Stimulated activated CD4-positive, alpha-beta T cell treated with anti-CD3 and anti-CD28 coated beads, Interleukin-15, amount 100 ng/mL, for 24 hours (primary cell): ENCODE results near the gene ARFGAP3.
A peak's percentile ranks its signal among the peaks of the same experiment; 100 is the strongest.

Experiments used
- DNase-seq: peaks from one replicate; pipeline ENCODE4 v3.0.0-alpha.2; 2020

ARFGAP3 gene

DNA sequence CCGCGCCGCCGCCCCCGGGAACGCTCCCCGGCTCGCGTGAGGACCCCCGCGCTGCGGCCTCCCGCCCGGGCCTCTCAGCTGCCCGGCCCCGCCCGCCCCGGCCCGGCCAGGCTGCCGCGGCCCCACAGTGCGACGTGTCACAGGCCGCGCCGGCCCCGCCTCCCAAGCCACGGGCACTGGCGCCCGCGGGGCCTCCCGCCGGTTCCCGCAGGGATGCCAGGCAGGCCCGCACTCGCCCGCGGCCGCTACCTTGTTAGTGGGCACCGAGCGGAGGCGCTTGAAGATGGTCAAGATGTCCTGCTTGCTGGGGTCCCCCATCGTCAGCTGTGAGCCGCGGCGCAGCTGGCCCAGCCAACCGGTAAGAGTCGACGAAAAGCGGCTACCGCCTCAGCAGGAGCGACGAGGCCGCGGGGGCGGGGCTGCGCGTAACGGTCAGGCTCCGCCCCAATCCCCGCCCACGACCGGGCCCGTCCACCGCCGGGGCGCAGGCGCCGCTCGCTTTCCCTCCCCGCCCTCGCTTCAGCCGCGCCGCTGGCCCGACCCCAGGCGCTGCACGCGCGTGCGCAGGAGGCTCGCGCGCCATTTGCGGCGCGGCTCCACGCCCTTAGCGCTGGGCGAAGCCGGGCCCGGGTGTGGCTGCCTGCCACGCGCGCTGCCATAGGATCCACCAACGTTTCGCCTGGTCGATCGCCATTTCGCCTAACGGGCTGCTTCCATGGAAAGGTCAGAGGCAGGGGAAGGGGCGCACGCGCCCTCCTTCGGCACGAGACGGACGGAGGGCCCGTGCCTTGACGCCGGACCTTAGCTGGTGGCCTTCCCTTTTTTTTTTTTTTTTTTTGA lies at the start of gene ARFGAP3:
ARFGAP3 (minus strand) TSS at position 409 of the 840 bp plus-strand sequence; CDS start at position 318, 91 bp downstream.
- DNase-seq, result peak; percentile 95

DNA sequence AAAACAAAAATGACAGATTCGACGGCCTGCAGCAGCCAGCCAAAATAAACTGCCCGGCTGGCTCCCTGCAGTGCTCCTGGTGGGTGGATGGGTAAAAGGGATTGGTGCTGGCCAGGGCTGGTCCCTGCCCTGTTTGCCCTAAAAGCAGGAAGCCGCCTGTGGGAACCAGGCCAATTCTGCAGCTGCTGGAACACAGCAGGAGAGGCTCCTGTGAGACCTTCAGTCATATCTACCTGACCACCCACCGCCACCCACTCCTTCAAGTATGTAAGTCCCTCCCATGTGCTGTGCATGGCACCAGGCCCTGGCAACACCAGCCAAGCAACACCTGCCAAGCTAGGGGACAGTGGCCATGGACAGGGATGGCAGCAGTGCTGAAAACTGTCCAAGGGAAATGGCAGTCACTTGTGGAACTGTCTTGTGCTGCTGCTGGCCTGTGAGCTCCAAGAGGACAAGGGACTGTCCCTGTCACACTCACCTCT lies 48.7 kb upstream of the ARFGAP3 start:
- DNase-seq, result no peak

DNA sequence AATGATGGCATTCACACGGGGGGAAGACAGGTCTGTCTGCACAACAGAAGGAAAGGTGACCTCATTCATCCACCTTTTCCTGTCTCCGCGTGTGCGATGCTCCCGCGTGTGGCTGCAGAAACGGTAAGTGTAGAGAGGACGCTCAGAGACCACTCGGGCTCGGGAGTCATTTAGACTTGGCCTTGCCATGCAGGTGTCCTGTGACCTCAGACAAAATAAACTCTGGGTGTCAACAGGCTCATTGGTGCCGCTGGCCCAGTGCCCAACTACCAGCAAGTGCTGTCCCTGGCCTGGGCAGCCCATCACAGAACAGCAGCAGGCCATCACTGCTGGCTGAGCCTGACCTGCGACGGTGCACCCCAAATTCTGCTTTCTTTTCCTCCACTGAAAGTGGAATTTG lies 48.1 kb upstream of the ARFGAP3 start:
- no peak for DNase-seq

DNA sequence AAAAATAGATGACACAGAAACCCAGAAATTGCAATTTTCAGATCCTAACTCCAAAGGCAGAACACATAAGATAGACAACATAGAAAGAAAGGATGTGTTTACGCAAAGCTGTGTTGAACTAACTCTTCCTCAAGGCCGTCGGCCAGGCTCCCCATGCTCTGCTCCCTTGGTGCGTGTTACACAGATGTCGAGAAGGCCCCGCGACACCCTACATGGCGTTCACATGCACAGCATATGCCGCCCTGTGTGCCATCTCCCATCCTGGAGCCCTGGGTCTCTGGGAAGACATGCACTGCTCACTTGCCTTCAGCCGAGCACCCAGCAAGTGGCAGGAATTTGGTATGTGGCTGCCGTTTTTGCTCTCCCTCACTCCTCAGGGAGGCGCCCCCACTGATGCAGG lies 47.0 kb upstream of the ARFGAP3 start:
- DNase-seq, result no peak

- DNase-seq, result no peak
These were observed 45.9 kb upstream of the ARFGAP3 start for GRCh38 chr22:42902875-42903510.

DNA sequence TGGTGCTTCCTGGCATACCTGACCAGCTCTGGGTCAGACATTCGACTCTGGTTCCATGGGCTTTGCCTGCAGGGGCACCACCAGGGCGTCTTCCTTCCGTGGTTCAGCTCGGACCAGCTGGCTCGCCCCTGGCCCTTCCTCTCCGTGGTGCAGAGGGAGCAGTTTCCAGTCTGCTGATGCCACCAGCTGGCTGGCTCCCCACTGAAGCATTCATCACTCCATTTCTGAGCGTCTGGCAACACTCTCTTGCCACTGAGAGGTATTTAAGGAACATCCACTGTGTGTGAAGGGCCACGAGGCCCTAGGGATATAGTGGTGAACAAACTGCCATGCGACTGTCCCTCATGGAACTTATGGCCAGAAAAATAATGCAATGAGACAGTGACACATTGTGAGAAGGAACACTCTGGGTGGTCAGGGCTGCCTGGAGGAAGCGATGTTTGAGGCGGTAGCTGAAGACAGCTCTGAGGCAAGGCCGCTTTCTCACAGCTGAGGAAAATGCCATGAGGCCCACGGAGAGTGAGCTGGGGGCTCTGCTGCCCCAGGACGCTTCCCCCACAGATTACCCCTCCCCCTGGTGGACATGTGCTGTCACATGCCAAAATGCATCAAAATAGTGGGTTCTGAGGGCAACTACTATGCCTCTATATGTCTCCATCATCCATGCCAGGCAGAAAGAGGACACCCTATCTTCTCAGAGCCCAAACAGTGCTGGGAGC lies 44.9 kb upstream of the ARFGAP3 start:
- no peak for DNase-seq

DNA sequence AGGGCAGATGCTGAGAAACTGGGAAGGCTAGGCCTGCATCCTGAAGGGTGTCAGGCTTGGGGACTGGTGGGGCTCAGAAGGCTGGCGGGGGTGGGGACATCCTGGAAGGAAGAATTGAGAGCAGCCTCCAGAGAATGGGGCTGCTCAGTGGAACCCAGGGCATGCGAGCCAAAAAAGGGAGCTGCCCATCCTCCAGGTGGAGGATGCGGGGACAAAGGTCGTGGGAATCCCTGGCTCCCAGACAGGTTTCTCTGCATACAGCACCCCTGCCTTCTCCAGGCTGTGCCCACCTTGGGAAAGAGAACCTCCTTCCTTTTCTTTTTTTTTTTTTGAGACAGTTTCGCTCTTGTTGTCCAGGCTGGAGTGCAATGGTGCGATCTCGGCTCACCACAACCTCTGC lies 40.9 kb upstream of the ARFGAP3 start:
- no peak for DNase-seq

DNA sequence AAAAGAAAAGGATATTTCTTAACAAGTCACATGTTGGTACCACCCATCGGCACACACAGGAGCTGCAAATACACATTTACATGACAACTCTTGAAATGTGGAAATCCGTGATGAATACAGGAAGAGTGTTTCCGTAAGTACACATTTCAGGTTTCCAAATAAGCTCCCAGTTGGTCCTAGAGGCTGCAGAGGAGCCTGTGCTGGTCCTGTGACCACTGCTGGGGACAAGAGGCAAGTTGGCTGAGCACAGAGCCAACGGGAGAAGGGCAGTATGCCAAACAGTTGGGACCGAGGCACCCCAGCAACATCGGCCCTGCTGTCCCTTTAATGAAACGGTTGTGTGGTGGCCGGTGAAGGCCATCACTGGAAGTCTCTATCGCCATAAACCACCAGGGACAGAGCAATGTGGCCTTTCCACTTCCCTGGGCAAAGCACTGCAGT lies 38.5 kb upstream of the ARFGAP3 start:
- DNase-seq, result no peak

DNA sequence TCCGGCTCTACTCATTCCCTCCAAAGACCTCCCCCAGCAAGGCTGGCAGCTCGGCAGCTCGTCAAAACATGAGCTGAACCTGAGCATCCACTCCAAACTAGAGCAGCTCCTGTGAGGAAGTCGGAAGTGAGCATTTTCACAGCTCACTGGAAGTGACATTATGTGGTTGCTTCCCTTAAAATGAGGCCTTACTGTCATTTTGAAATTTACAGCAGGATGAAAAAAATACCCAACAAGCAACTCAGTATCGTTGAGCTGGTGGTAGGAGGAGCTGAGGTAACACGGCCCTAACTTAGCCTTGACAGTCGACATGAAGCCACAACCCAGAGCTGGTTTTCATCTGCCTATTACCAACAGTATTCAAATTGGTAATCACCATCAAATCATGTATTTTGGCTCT lies 38.0 kb upstream of the ARFGAP3 start:
- peak; percentile 26 for DNase-seq

DNA sequence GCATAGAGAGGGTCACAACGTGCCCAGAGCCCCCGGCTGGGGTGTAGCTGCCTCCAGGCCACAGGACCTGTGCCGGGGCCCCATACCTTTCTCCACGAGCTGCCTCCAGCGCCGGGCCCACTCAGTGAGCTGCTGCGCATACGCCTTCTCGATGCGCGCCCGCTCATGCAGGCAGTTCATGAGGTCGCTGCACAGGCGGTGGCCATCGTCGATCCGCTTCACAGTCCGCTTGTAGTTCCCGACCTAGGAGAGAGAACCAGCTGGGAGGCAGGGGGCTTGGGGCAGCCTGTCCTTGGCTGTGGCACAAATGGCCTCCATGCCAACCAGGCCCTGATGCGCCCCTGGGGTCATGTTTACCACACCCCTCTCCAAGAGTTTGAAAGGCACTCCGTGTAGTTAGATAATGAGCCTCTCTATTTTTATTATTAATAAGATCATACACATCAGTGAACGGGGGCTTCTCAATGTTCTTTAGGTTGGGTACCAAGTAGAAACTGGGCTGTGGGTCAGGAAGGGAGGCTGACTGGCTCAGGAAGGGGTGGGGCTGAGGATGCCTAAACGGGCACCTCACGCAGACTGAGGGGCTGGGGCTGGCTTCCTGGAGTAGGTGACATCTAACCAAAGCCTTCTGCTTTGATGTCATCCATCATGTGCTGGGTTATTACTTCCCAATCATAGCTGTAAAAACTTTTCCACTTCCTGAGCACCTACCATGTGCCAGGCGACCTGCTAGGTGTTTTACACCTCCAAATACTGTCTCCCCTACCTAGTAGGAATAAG lies 36.5 kb upstream of the ARFGAP3 start:
- no peak for DNase-seq

DNA sequence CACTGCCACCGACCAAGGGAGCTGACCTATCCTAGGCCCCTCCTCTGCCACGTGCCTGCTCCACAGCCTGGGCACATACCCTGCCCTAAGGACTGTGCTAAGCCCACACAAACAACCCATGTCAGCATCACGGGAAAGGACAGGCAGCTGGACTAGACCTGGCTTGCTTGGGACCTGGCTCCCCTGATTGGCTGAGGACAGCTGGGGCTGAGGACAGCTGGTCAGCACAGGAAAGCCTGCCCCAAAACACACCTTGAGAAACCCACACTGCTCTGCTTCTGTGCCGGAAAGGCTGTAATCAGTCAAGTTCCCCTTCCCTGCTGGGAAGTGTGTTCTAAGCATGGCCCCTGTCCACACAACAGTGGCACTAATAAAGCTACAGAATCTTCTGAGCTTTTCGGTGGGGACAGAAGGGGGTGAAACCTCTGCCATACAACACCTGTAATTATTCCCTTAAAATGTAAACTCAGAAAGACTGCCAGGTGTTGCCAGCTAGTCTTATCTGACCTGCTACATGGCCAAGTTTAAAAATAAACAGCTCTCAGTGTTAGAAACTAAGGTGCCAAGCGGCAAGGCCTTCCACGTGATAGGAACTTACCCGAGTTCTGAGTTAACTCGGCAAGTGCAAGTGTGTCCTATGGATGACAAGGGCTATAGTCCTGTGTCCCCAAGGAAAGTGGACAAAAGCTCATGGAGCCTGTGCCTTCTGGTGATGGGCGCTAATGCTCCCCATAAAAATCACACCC lies 35.7 kb upstream of the ARFGAP3 start:
- DNase-seq, result no peak

- no peak for DNase-seq
These were observed 35.1 kb upstream of the ARFGAP3 start for GRCh38 chr22:42892156-42892555.

DNA sequence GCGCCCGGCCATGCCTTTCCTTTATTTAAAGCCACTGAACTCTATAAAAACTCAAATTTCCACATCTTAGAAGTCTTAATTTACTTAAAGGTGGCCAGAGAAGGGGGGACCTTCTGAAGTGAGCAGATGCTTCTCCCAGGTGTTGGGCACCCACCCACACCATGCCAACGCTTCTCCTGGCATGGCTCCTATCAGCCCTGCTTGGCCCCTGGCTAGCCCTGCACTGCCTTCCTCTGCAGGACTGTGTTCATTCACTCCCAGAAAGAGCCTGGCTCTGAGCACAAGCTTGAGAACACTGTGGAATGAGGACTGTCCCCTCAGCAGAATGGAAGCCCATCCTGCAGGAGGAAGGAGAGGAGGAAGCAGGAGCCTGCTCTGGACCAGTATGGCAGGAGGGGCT lies 34.6 kb upstream of the ARFGAP3 start:
- DNase-seq, result no peak

DNA sequence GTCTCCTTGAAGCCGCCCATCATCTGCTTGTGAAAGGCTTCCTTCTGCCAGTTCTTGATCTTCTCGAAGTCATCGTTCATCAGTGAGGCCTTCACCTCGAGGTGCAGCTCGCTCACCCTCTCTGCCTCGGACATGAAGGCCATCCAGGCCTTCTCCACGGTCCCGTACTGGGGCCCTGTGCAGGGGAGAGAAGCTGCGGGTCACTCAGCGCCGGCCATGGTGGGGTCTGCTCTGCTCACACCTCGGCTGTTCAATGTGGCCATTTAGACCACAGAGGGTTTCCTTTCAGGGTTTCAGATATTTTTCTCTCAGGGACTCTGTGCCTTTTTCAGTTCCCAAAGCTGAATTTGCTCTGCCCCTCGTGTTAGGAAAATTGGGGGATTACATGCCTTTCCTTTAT lies 33.9 kb upstream of the ARFGAP3 start:
- no peak for DNase-seq

GRCh38 chr22:42889304-42889703 lies 32.2 kb upstream of the ARFGAP3 start:
- DNase-seq, result no peak

DNA sequence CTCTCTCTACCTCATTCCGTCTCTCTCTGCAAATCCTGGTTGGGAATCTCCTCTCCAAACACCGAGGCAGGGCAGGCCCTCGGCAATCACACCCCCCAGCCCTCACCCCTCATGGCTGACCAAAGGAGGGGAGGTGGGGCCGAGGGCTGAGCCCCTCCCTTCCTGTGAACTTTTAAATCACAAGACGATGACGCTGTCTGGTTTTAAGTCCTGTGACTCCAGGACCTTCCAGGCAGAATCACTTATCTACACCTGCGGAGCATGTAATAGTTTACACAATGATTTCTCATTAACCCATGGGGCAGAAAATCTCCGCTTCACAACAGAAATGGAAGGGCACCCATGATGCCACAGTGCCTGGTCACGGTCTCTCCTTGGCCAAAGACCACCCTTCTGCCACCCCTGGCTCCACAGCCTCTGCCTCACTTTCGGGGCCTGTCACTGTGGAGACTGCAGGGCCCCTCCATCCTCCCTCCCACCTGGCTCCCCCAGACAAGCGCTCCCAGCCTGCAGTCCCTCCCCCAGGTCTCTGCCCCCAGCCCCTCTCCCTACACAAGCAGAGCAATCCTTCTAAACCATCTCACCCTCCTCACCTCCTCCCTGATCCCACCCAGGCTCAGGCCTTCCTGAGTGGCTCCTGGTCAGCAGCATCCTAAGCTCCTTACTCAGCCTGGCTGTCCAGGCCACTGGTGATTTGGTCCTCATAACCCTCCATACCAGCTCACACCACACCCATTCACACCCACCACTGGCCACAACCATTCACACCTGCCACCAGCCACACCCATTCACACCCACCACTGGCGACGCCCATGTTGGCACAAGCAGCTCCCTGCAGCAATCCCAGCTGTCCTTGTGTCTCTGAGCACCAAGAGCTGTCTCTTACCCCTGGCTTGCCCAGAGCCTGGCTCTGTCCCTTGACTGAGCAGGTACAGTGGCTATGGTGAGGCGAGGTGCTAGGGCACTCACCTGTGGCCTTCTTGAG lies 30.7 kb upstream of the ARFGAP3 start:
- no peak for DNase-seq

DNA sequence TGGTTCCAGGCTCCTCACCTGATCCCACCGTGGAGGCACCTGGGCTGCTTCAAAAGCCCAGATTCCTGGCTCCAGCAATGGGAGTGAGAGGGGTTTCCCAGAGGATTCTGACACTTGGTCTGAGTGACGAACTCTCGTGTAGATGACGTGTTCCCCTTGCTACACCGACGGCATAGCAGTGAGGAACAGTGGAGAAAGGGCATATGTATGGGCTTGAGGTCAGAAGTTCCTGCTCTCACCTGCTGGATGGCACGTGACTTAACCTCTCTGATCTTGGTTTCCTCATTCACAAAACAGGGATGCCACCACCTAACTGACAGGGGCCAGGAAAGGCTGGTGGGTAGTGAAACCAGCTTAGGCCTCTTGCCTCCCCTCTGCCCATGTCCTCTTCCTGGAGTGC lies 30.0 kb upstream of the ARFGAP3 start:
- no peak for DNase-seq

- no peak for DNase-seq
These were observed 28.4 kb upstream of the ARFGAP3 start for GRCh38 chr22:42885446-42885845.

- DNase-seq, result no peak
These were observed 27.7 kb upstream of the ARFGAP3 start for GRCh38 chr22:42884616-42885375.

- DNase-seq, result no peak
These were observed 26.9 kb upstream of the ARFGAP3 start for GRCh38 chr22:42883970-42884369.
